ENCODE results near the gene FBXO8.

FBXO8 gene

DNA sequence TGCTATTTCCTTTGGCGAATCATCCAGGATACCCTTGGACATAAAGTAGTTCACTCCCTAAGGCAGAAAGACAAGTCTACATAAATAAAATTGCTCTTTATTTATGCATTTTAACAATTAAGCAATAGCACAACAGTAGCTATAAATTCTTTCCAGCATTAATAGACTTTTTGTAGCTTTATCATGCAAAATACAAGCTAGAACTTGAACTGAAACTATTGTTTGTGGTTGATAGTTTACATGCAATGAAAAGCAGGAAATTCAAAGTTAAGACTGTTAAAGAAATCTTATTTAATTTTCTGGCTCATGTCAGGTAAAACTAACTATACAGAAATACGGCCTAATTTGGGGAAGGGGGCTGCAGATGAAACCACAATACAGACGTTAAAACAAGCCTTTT is 42.3 kb downstream of the FBXO8 start:
- DNase-seq = no peak

DNA sequence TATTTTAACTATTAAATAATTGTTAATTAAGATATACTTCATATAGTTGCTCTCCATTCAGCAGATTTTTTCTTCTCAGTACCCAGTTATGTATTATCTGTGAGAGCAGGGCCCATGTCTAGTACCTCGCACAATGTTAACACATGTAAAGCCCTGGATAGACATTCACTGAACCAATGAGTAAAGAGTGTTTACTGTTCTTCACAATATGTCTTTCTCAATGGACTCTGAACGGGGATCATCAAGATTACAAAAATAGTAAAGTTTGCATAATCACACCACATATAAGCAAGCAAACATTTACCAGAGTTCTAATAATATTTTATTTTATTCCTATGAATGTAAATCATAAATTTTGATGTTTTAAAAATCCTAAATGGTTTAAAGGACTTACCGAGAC is 47.1 kb downstream of the FBXO8 start:
- DNase-seq = no peak

GRCh38 chr4:174230680-174231079 is 52.8 kb downstream of the FBXO8 start:
- no peak for DNase-seq

GRCh38 chr4:174230148-174230547 is 53.3 kb downstream of the FBXO8 start:
- DNase-seq = no peak

GRCh38 chr4:174228988-174229387 is 54.5 kb downstream of the FBXO8 start:
- no peak for DNase-seq

- DNase-seq = no peak
These were observed 58.0 kb downstream of the FBXO8 start for GRCh38 chr4:174225349-174226049.

GRCh38 chr4:174224550-174224949 is 58.9 kb downstream of the FBXO8 start:
- DNase-seq = no peak

GRCh38 chr4:174222266-174222872 is 61.1 kb downstream of the FBXO8 start:
- no peak for DNase-seq

GRCh38 chr4:174218127-174218790 is 65.2 kb downstream of the FBXO8 start:
- no peak for DNase-seq

- DNase-seq = no peak
These were observed 66.0 kb downstream of the FBXO8 start for GRCh38 chr4:174217273-174218126.

GRCh38 chr4:174216799-174217272 is 66.6 kb downstream of the FBXO8 start:
- no peak for DNase-seq

- no peak for DNase-seq
These were observed 67.3 kb downstream of the FBXO8 start for GRCh38 chr4:174215961-174216680.

DNA sequence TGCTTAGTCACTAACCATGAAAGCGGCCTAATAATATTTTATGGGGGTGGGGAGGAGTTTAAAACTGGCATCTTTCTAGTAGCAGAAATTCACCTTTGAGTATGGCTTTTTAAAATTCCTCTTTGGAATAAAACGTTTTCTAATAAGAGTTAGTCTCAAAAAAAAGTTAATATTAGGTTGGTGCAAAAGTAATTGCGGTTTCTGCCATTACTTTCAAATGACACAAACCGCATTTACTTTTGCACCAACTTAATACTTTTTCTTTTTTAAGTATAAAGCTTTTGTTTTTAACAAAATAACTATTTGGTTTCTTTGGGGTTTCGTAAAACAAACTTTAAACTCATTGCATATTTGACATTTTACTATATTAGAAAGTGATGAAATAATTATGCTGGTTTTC is 68.4 kb downstream of the FBXO8 start:
- DNase-seq = no peak

GRCh38 chr4:174214101-174214878 is 69.2 kb downstream of the FBXO8 start:
- no peak for DNase-seq

DNA sequence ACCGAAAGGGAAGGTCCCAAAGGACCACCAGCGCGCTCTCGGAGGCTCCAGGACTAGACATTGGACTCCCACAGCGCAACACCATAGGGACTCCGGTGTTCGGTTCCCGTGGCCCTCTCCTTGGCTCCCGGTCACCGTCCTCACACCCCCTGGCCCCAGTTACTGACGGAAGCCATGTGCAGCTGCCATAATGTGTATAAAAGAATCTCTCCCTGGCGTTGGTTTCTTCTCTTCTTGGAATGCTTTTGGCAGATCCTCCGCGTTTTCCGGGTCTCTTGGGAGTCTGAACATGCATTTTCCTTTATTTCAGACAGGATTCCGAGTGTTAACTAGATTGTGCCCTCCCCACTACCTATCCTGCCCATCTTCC is 69.8 kb downstream of the FBXO8 start:
- no peak for DNase-seq

GRCh38 chr4:174212061-174212460 is 71.4 kb downstream of the FBXO8 start:
- DNase-seq = no peak

GRCh38 chr4:174211622-174212044 is 71.8 kb downstream of the FBXO8 start:
- DNase-seq = no peak

- no peak for DNase-seq
These were observed 72.4 kb downstream of the FBXO8 start for GRCh38 chr4:174210952-174211490.

DNA sequence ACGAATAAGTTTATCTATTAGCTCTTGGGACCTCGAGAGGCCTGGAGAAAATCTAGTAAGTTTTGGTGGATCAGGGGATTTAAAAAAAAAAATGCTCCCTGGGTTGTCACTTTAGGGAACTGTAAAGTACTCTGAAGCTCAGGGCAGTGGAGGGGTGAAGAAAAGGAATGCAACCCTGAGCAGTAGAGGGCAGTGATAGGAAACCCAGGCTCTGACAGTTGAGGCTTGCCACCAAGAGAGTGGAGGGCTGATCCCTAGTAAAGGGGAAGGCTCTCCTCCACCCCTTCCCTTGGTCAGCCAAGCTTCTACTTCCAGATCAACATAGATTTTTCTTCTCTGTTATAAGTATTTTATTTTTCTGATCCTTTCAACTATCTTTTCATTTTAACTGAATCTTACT is 73.1 kb downstream of the FBXO8 start:
- no peak for DNase-seq

- no peak for DNase-seq
These were observed 74.1 kb downstream of the FBXO8 start for GRCh38 chr4:174209341-174209740.

GRCh38 chr4:174207367-174207766 is 76.1 kb downstream of the FBXO8 start:
- no peak for DNase-seq

All from effector CD8-positive, alpha-beta T cell (primary cell).